GM21825 (cell line): ENCODE data around the gene STXBP5L.
"Not testable (repeated sequence)": the region's sequence is repeated elsewhere in the genome, so short reads cannot be mapped to it uniquely, and the experiment has no call there.

Source experiments
- ATAC-seq: cut with Tn5 transposase; IDR thresholded peaks from one replicate; pipeline ENCODE4 v1.9.1; 2021; ENCODE audit warnings: mild to moderate bottlenecking, moderate library complexity; ENCODE audit not compliant: unreplicated experiment

The STXBP5L gene

DNA sequence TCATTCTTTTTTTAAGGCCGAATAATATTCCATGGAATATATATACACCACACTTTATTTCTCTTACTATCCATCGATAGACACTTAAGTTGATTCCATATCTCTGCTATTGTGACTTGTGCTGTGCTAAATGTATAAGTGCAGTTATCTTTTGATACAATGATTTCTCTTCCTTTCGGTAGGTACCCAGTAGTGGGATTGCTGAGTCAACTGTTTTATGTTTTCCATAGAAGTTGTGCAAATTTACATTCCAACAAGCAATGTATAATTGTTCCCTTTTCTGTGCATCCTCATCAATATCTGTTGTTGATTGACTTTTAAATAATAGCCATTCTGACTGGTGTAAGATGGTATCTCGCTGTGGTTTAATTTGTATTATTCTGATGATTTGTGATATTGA lies 81.0 kb downstream of the STXBP5L start:
- no peak for ATAC-seq

DNA sequence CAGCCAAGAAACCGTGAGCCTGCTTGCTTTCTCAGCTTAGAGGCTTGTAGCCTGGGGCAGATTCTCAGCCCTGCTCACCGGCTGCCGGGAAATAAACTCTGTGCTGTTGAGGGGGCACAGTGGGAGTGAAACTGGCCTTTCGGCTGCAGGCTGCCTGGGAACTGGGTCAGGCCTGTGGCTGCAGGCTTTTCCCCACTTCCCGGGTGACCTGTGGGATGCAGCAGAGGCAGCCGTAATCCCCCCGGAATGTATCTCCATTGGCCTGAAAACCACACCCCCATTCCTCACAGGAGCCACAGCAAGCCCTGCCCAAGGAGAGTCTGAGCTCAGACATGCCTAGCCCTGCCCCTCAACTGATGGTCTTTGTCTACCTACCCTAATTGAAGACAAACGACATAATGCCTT lies 110.9 kb downstream of the STXBP5L start:
- no peak for ATAC-seq

GRCh38 chr3:121063628-121064027 lies 155.6 kb downstream of the STXBP5L start:
- ATAC-seq: no peak

DNA sequence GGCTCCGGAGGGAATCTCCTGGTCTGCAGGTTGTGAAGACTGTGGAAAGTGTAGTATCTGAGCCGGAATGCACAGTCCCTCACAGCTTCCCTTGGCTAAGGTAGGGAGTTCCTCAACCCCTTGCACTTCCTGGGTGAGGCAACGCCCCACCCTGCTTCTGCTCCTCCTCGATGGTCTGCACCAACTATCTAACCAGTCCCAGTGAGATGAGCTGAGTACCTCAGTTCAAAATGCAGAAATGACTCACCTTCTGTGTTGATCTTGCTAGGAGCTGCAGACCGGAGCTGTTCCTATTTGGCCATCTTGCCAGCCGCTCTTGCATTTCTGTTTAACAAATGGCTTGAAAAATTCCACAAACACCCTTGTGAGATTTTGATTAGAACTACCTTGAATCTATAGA lies 156.1 kb downstream of the STXBP5L start:
- no peak for ATAC-seq

- no peak for ATAC-seq
Observed at GRCh38 chr3:121072133-121072532, 164.1 kb downstream of the STXBP5L start.

- no peak for ATAC-seq
Observed at GRCh38 chr3:121073011-121073410, 165.0 kb downstream of the STXBP5L start.

- ATAC-seq: no peak
Observed at GRCh38 chr3:121075191-121075590, 167.2 kb downstream of the STXBP5L start.

DNA sequence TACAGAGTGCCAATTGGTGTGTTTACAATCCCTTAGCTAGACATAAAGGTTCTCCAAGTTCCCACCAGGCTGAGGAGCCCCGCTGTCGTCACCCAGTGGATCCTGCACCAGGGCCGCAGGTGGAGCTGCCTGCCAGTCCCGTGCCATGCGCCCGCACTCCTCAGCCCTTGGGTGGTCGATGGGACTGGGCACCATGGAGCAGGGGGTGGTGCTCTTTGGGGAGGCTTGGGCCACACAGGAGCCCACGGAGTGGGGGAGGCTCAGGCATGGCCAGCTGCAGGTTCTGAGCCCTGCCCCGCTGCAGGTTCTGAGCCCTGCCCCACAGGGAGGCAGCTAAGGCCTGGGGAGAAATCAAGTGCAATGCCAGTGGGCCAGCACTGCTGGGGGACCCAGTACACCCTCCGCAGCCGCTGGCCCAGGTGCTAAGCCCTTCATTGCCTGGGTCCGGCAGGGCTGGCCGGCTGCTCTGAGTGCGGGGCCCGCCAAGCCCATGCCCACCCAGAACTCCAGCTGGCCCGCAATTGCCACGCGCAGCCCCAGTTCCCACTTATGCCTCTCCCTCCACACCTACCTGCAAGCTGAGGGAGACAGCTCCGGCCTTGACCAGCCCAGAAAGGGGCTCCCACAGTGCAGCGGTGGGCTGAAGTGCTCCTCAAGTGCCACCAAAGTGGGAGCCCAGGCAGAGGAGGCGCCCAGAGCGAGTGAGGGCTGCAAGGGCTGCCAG lies 170.5 kb downstream of the STXBP5L start:
- ATAC-seq: not testable (repeated sequence)

- no peak for ATAC-seq
Observed at GRCh38 chr3:121096953-121097352, 188.9 kb downstream of the STXBP5L start.

DNA sequence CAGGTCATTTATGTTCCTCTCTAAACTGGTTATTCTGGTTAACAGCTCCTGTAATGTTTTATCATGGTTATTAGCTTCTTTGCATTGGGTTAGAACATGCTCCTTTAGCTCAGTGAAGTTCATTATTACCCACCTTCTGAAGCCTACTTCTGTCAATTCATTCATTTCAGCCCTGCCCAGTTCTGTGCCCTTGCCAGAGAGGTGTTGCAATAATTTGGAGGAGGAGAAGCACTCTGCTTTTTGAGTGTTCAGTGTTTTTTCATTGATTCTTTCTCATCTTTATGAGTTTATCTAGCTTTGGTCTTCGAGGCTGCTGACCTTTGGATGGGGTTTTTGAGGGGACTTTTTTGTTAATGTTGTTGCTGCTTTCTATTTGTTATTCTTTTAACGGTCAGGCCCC lies 203.1 kb downstream of the STXBP5L start:
- ATAC-seq: not testable (repeated sequence)

GRCh38 chr3:121111914-121112612 lies 204.1 kb downstream of the STXBP5L start:
- ATAC-seq: no peak

GRCh38 chr3:121126033-121126706 lies 218.2 kb downstream of the STXBP5L start:
- ATAC-seq: no peak

DNA sequence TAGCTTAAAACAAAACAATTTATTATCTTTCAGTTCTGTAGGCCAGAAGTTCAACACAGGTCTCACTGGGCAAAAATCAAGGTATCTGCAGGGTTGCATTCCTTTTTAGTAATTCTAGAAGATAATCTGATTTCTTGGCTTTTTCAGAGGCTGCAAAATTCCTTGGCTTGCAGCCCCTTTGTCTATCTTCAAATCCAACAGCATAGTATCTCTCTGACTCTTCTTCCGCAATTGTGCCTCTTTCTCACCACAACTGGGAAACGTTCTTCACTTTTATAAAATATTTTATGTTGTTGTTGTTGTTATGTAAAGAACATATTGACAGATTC lies 218.7 kb downstream of the STXBP5L start:
- no peak for ATAC-seq

- no peak for ATAC-seq
Observed at GRCh38 chr3:121152573-121152972, 244.6 kb downstream of the STXBP5L start.

- ATAC-seq: no peak
Observed at GRCh38 chr3:121153851-121154250, 245.8 kb downstream of the STXBP5L start.

- ATAC-seq: no peak
Observed at GRCh38 chr3:121155028-121155427, 247.0 kb downstream of the STXBP5L start.

- no peak for ATAC-seq
Observed at GRCh38 chr3:121165397-121165837, 257.4 kb downstream of the STXBP5L start.

DNA sequence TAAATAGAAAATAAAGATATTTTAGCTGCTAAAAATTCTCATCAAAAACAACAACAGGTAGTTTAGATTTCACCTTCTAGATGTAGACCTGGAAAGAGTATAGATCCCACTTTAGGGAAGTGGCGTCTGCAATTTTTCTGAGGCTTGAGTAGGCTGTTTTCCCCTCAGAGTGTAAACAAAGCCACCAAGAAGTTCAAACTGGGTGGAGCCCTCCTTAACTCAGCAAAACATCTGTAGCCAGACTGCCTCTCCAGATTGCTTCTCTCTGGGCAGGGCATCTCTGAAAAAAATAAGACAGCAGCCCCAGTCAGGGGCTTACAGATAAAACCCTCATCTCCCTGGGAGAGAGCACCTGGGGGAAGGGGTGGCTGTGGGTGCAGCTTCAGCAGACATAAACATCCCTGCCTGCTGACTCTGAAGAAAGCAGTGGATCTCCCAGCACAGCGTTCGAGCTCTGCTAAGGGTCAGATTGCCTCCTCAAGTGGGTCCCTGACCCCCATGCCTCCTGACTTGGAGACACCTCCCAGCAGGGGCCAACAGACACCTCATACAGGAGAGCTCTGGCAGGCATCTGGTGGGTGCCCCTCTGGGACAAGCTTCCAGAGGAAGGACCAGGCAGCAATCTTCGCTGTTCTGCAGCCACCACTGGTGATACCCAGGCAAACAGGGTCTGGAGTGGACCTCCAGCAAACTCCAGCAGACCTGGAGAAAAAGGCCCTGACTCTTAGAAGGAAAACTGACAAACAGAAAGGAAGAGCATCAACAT lies 259.6 kb downstream of the STXBP5L start:
- ATAC-seq: no peak

DNA sequence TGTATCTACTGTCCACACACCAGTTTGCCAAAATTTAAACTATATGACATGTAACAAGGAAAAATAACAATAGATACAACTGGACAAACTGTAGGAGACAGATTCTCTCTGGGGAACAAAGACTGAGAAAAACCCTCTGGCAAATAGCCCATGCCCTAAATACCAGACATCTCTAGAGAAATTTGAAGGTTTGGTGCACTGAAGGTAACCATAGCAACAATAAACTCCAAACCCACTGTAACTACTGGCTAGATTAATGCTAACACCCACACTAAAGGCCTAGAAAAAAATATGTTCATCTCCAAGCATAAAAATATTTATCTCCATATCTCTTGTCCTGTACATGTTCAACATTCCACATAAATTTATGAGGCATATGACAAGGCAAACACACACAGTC lies 267.1 kb downstream of the STXBP5L start:
- ATAC-seq: no peak

DNA sequence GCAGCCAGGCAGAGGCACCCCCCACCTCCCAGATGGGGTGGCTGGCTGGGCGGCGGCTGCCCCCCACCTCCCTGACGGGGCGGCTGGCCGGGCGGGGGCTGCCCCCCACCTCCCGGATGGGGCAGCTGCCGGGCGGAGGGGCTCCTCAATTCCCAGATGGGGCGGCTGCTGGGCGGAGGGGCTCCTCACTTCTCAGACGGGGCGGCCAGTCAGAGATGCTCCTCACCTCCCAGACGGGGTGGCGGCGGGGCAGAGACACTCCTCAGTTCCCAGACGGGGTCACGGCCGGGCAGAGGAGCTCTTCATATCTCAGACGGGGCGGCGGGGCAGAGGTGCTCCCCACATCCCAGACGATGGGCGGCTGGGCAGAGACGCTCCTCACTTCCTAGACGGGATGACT lies 282.6 kb downstream of the STXBP5L start:
- ATAC-seq: not testable (repeated sequence)

- ATAC-seq: no peak
Observed at GRCh38 chr3:121202573-121202972, 294.6 kb downstream of the STXBP5L start.
